A549 (cell line): ENCODE measurements around the gene DSCAML1.

Source experiments
- CBX2 ChIP-seq: fragments of 200-600 bp; sonication (generic); IDR thresholded peaks from 2 replicates; pipeline ENCODE4 v1.6.1; 2016; ENCODE audit warnings: low read depth, mild to moderate bottlenecking, borderline replicate concordance
- CEBPB ChIP-seq, 2 experiments: fragments of >200 bp in 1 of 2; sonication (Bioruptor Twin) in 1 of 2; formaldehyde crosslinking in 1 of 2; IDR thresholded peaks; 2 replicates each; pipeline ENCODE4 v1.6.1; 2012 to 2016
- CHD2 ChIP-seq: fragments of 150-350 bp; IDR thresholded peaks from 2 replicates; pipeline ENCODE4 v1.6.1; 2014; ENCODE audit warnings: low read length; ENCODE audit not compliant: partially characterized antibody
- CHD4 ChIP-seq: fragments of 200-600 bp; sonication (generic); IDR thresholded peaks from 2 replicates; pipeline ENCODE4 v1.6.1; 2016; ENCODE audit warnings: antibody characterized with exemption, mild to moderate bottlenecking, borderline replicate concordance
- CTCF ChIP-seq: fragments of >200 bp; sonication (Bioruptor Twin); formaldehyde crosslinking; IDR thresholded peaks from 3 replicates; pipeline ENCODE4 v1.5.1; 2016
- FOSB ChIP-seq: fragments of 250-450 bp; sonication (Bioruptor Pico); IDR thresholded peaks from 2 replicates; pipeline ENCODE4 v1.5.0; 2020; ENCODE audit warnings: mild to moderate bottlenecking, moderate library complexity
- POLR2A ChIP-seq: IDR thresholded peaks from 2 replicates; pipeline ENCODE4 v1.6.1; 2012; ENCODE audit warnings: mild to moderate bottlenecking, low read length
- POLR2AphosphoS2 ChIP-seq: conservative IDR thresholded peaks from 2 replicates; pipeline ENCODE4 v1.6.1; 2012; ENCODE audit warnings: low read length, improper control_type of control experiment, inconsistent platforms
- RAD21 ChIP-seq, 2 experiments: fragments of >200 bp in 1 of 2; sonication (Bioruptor Twin) in 1 of 2; formaldehyde crosslinking in 1 of 2; IDR thresholded peaks in 1 of 2; conservative IDR thresholded peaks in 1 of 2; 2 replicates in 1 of 2; 3 replicates in 1 of 2; pipeline ENCODE4 v1.6.1; 2012 to 2018; ENCODE audit warnings: inconsistent platforms in 1 of 2
- RFX5 ChIP-seq: fragments of 450-650 bp; IDR thresholded peaks from 2 replicates; pipeline ENCODE4 v1.7.1; 2014; ENCODE audit warnings: antibody characterized with exemption, mild to moderate bottlenecking, moderate library complexity
- SREBF2 ChIP-seq: fragments of 450-650 bp; IDR thresholded peaks from 2 replicates; pipeline ENCODE4 v1.6.1; 2014; ENCODE audit warnings: mild to moderate bottlenecking, moderate library complexity

- TF ChIP-seq POLR2A = no peak
- TF ChIP-seq RAD21 (conservative IDR thresholded peaks at IDR 0.05 in 1 of 2, IDR thresholded peaks at IDR 0.05 in 1 of 2) = no peak
- TF ChIP-seq CTCF = no peak
- no peak for TF ChIP-seq FOSB
- TF ChIP-seq POLR2AphosphoS2 = no peak
- TF ChIP-seq CEBPB (IDR thresholded peaks at IDR 0.05) = no peak
- no peak for TF ChIP-seq CHD4
- no peak for TF ChIP-seq SREBF2
- no peak for TF ChIP-seq RFX5
- no peak for TF ChIP-seq CBX2
- no peak for TF ChIP-seq CHD2
These were observed 217.9 kb downstream of the DSCAML1 start for GRCh38 chr11:117579161-117579560.
